H9 (cell line): ENCODE results near the gene KCNAB2. TPM values are rescaled to one million over a fixed set of nuclear protein-coding genes. Genes with fewer than 3 reads are reported as not detected.

Experiments
- DNase-seq: peaks from one replicate; pipeline ENCODE4 v3.0.0-alpha.2; 2017
- H2AFZ ChIP-seq: one replicate; pipeline ENCODE4 v1.6.1; 2013; ENCODE audit warnings: mild to moderate bottlenecking, low read length, control low read depth, moderate library complexity
- H2AK5ac ChIP-seq: 2 replicates; pipeline ENCODE4 v1.6.1; 2013; ENCODE audit warnings: low read length, control low read depth, mixed read lengths; ENCODE audit not compliant: insufficient read length
- H2BK120ac ChIP-seq: one replicate; pipeline ENCODE4 v1.6.1; 2013; ENCODE audit warnings: low read depth, mild to moderate bottlenecking, low read length, control low read depth, inconsistent platforms; ENCODE audit not compliant: poor library complexity, severe bottlenecking
- H2BK12ac ChIP-seq: 2 replicates; pipeline ENCODE4 v1.6.1; 2013; ENCODE audit warnings: low read length, control low read depth, mixed read lengths, low read depth; ENCODE audit not compliant: insufficient read length
- H2BK15ac ChIP-seq: 2 replicates; pipeline ENCODE4 v1.6.1; 2013; ENCODE audit warnings: low read depth, low read length, control low read depth
- H2BK20ac ChIP-seq: one replicate; pipeline ENCODE4 v1.6.1; 2013; ENCODE audit warnings: low read depth, mild to moderate bottlenecking, low read length, control low read depth, inconsistent platforms; ENCODE audit not compliant: poor library complexity, severe bottlenecking
- H2BK5ac ChIP-seq: 2 replicates; pipeline ENCODE4 v1.6.1; 2013; ENCODE audit warnings: low read length, control low read depth, mixed read lengths; ENCODE audit not compliant: insufficient read length
- H3K14ac ChIP-seq: 2 replicates; pipeline ENCODE4 v1.6.1; 2013; ENCODE audit warnings: low read length, control low read depth; ENCODE audit not compliant: insufficient read depth
- H3K18ac ChIP-seq: 2 replicates; pipeline ENCODE4 v1.6.1; 2013; ENCODE audit warnings: low read depth, mild to moderate bottlenecking, mixed read lengths, low read length, control low read depth; ENCODE audit not compliant: insufficient read length
- H3K23ac ChIP-seq: 2 replicates; pipeline ENCODE4 v1.6.1; 2013; ENCODE audit warnings: low read length, control low read depth, mixed read lengths, low read depth; ENCODE audit not compliant: insufficient read length
- H3K23me2 ChIP-seq: 2 replicates; pipeline ENCODE4 v1.6.1; 2013; ENCODE audit warnings: low read depth, mild to moderate bottlenecking, mixed read lengths, low read length, control low read depth; ENCODE audit not compliant: insufficient read length, poor library complexity, severe bottlenecking
- H3K27ac ChIP-seq: 2 replicates; pipeline ENCODE4 v1.5.1; 2013; ENCODE audit warnings: low read length, control low read depth, mixed read lengths, low read depth; ENCODE audit not compliant: insufficient read length
- H3K27me3 ChIP-seq: 2 replicates; pipeline ENCODE4 v1.6.1; 2013; ENCODE audit warnings: low read length, control low read depth, inconsistent platforms; ENCODE audit not compliant: insufficient read depth
- H3K4ac ChIP-seq: 2 replicates; pipeline ENCODE4 v1.6.1; 2013; ENCODE audit warnings: low read depth, mild to moderate bottlenecking, control low read depth, inconsistent platforms, low read length, moderate library complexity
- H3K4me1 ChIP-seq: 2 replicates; pipeline ENCODE4 v1.6.1; 2013; ENCODE audit warnings: low read length, control low read depth, inconsistent platforms; ENCODE audit not compliant: insufficient read depth
- H3K4me2 ChIP-seq: 2 replicates; pipeline ENCODE4 v1.6.1; 2013; ENCODE audit warnings: low read length, control low read depth, mixed read lengths; ENCODE audit not compliant: insufficient read length, insufficient read depth
- H3K56ac ChIP-seq: 2 replicates; pipeline ENCODE4 v1.6.1; 2013; ENCODE audit warnings: low read depth, mild to moderate bottlenecking, mixed read lengths, low read length, control low read depth; ENCODE audit not compliant: insufficient read length
- H3K79me1 ChIP-seq: 2 replicates; pipeline ENCODE4 v1.6.1; 2013; ENCODE audit warnings: low read depth, mild to moderate bottlenecking, moderate library complexity, low read length, control low read depth, inconsistent platforms; ENCODE audit not compliant: insufficient read depth, poor library complexity, severe bottlenecking
- H3K79me2 ChIP-seq: 2 replicates; pipeline ENCODE4 v1.6.1; 2013; ENCODE audit warnings: low read length, control low read depth, inconsistent platforms; ENCODE audit not compliant: insufficient read depth
- H3K9ac ChIP-seq: 2 replicates; pipeline ENCODE4 v1.6.1; 2013; ENCODE audit warnings: low read length, control low read depth, mixed read lengths; ENCODE audit not compliant: insufficient read length; ENCODE audit errors: extremely low read depth
- H3K9me3 ChIP-seq: one replicate; pipeline ENCODE4 v1.6.1; 2013; ENCODE audit warnings: low read depth, low read length, inconsistent platforms; ENCODE audit not compliant: control insufficient read depth
- H3T11ph ChIP-seq: one replicate; pipeline ENCODE4 v1.6.1; 2013; ENCODE audit warnings: mild to moderate bottlenecking, low read length, control low read depth, inconsistent platforms
- H4K20me1 ChIP-seq: one replicate; pipeline ENCODE4 v1.6.1; 2013; ENCODE audit not compliant: control insufficient read depth, insufficient read length, insufficient read depth
- H4K5ac ChIP-seq: 2 replicates; pipeline ENCODE4 v1.6.1; 2013; ENCODE audit warnings: low read depth, mild to moderate bottlenecking, mixed read lengths, low read length, control low read depth; ENCODE audit not compliant: insufficient read length
- H4K8ac ChIP-seq: replicated peaks from 2 replicates; pipeline ENCODE4 v1.6.1; 2013; ENCODE audit warnings: low read length, control low read depth, mixed read lengths, low read depth; ENCODE audit not compliant: insufficient read length
- H4K91ac ChIP-seq: 2 replicates; pipeline ENCODE4 v1.6.1; 2013; ENCODE audit warnings: low read depth, mild to moderate bottlenecking, moderate library complexity, mixed read lengths, low read length, control low read depth; ENCODE audit not compliant: insufficient read length
- H3K27ac Mint-ChIP-seq, 3 experiments: 2 replicates in 2 of 3; 3 replicates in 1 of 3; pipeline ENCODE4 v1.8.0; 2020 to 2021; ENCODE audit warnings: mixed read lengths in 3 of 3, mild to moderate bottlenecking in 1 of 3, moderate library complexity in 1 of 3
- H3K27me3 Mint-ChIP-seq: 2 replicates; pipeline ENCODE4 v1.8.0; 2021; ENCODE audit warnings: low read depth, mild to moderate bottlenecking, moderate library complexity, mixed read lengths
- H3K36me3 Mint-ChIP-seq, 3 experiments: 2 replicates in 2 of 3; 3 replicates in 1 of 3; pipeline ENCODE4 v1.8.0; 2020 to 2021; ENCODE audit warnings: low read depth in 3 of 3, mixed read lengths in 3 of 3; ENCODE audit not compliant: insufficient read depth in 1 of 3
- H3K4me1 Mint-ChIP-seq, 2 experiments: 2 replicates each; pipeline ENCODE4 v1.8.0; 2020; ENCODE audit warnings: mixed read lengths in 2 of 2
- H3K4me3 Mint-ChIP-seq, 2 experiments: 2 replicates in 1 of 2; 3 replicates in 1 of 2; pipeline ENCODE4 v1.8.0; 2020 to 2021; ENCODE audit warnings: mild to moderate bottlenecking in 2 of 2, mixed read lengths in 2 of 2, moderate library complexity in 1 of 2
- H3K9me3 Mint-ChIP-seq, 2 experiments: 2 replicates in 1 of 2; 3 replicates in 1 of 2; pipeline ENCODE4 v1.8.0; 2020; ENCODE audit warnings: mild to moderate bottlenecking in 2 of 2, mixed read lengths in 2 of 2, moderate library complexity in 1 of 2
- CTCF ChIP-seq: fragments of 200-600 bp; sonication (generic); conservative IDR thresholded peaks from 3 replicates; pipeline ENCODE4 v1.8.0; 2021; ENCODE audit warnings: antibody characterized with exemption, mild to moderate bottlenecking
- WGBS: extraction: QIAGEN DNeasy Blood & Tissue Kit; methylation state at CpG from one replicate; pipeline ENCODE4 v1.1.7; 2013; ENCODE audit warnings: missing lambda C conversion rate, low lambda C conversion rate, mixed read lengths; ENCODE audit not compliant: insufficient read length; ENCODE audit errors: extremely low coverage; 5-methylcytosine and 5-hydroxymethylcytosine counted together
- total RNA-seq: library from RNA; stranded (reverse); gene quantifications from 2 replicates; pipeline ENCODE4 v1.2.1, GENCODE V29; 2021

Gene KCNAB2
- total RNA-seq, 1 experiment from 2014 or later = 8.3 TPM

GRCh38 chr1:6123816-6124215, 78.1 kb downstream of the KCNAB2 start:
- DNase-seq = no peak
- H2BK5ac ChIP-seq = no peak overlapping the region
- H3K9me3 ChIP-seq = no peaks in the 10 kb centered on the region
- no peak overlapping the region for H3K4me3 Mint-ChIP-seq
- H3K56ac ChIP-seq = no peak overlapping the region
- H3K18ac ChIP-seq = no peak overlapping the region
- no peaks in the 10 kb centered on the region for H3K23me2 ChIP-seq
- H3K4me1 ChIP-seq = peaks cover 3% of the 10 kb centered on the region; the same call in 1 of the 2 replicates
- H3K36me3 Mint-ChIP-seq = no peaks in the 10 kb centered on the region; a peak in 1 of 7 replicates
- H2BK120ac ChIP-seq = no peak overlapping the region
- H2BK20ac ChIP-seq = no peak overlapping the region
- H2AFZ ChIP-seq = no peak overlapping the region
- no peak overlapping the region for H3K14ac ChIP-seq
- no peak overlapping the region for H2BK15ac ChIP-seq
- H3K9ac ChIP-seq = no peak overlapping the region
- no peak overlapping the region for H4K8ac ChIP-seq
- no peak overlapping the region for H3K27ac ChIP-seq
- H4K91ac ChIP-seq = no peak overlapping the region
- no peaks in the 10 kb centered on the region; a peak in 1 of 5 replicates for H3K9me3 Mint-ChIP-seq
- no peak for TF ChIP-seq CTCF
- peaks cover 3 to 11% of the 10 kb centered on the region in 2 experiments; a peak in 3 of 4 replicates for H3K4me1 Mint-ChIP-seq
- H4K20me1 ChIP-seq = no peaks in the 10 kb centered on the region
- no peak overlapping the region for H3K23ac ChIP-seq
- H2BK12ac ChIP-seq = no peak overlapping the region
- H2AK5ac ChIP-seq = no peak overlapping the region
- H3K27me3 ChIP-seq = peaks cover 2% of the 10 kb centered on the region; the same call in 1 of the 2 replicates
- peaks cover 34% of the 10 kb centered on the region for H3K27me3 Mint-ChIP-seq
- no peaks in the 10 kb centered on the region for H3K79me2 ChIP-seq
- H3K4me2 ChIP-seq = no peak overlapping the region
- no peak overlapping the region for H4K5ac ChIP-seq
- H3K4ac ChIP-seq = no peak overlapping the region
- H3K79me1 ChIP-seq = no peaks in the 10 kb centered on the region
- no CpG with 5 or more reads among the region's 10 CpGs for WGBS
- H3T11ph ChIP-seq = no peak overlapping the region
- no peak overlapping the region for H3K27ac Mint-ChIP-seq
